Gastrocnemius medialis (tissue), 4 donors: ENCODE data around the gene VCX2.

ENCODE experiments used
- POLR2A ChIP-seq, 2 donors: fragments of 450-650 bp; IDR thresholded peaks; one replicate each; pipeline ENCODE4 v1.6.1; 2017; ENCODE audit warnings: antibody characterized with exemption in 2 of 2, mild to moderate bottlenecking in 2 of 2, moderate library complexity in 2 of 2
- TF ChIP-seq, protein P1 (sequence below), 5 experiments: fragments of 450-650 bp in 3 of 5; fragments of 200-600 bp in 2 of 5; sonication (generic) in 2 of 5; IDR thresholded peaks in 4 of 5; conservative IDR thresholded peaks in 1 of 5; 1 replicate in 4 of 5; 2 replicates in 1 of 5; pipeline ENCODE4 v1.5.1; 2016 to 2019; ENCODE audit warnings: antibody characterized with exemption in 5 of 5, mild to moderate bottlenecking in 3 of 5, moderate library complexity in 3 of 5

GRCh38 chrX:8126092-8126491 is 45.0 kb downstream of the VCX2 start:
- no peak for TF ChIP-seq POLR2A (IDR thresholded peaks at IDR 0.05)
- TF ChIP-seq, protein P1, sequence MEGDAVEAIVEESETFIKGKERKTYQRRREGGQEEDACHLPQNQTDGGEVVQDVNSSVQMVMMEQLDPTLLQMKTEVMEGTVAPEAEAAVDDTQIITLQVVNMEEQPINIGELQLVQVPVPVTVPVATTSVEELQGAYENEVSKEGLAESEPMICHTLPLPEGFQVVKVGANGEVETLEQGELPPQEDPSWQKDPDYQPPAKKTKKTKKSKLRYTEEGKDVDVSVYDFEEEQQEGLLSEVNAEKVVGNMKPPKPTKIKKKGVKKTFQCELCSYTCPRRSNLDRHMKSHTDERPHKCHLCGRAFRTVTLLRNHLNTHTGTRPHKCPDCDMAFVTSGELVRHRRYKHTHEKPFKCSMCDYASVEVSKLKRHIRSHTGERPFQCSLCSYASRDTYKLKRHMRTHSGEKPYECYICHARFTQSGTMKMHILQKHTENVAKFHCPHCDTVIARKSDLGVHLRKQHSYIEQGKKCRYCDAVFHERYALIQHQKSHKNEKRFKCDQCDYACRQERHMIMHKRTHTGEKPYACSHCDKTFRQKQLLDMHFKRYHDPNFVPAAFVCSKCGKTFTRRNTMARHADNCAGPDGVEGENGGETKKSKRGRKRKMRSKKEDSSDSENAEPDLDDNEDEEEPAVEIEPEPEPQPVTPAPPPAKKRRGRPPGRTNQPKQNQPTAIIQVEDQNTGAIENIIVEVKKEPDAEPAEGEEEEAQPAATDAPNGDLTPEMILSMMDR (IDR thresholded peaks at IDR 0.05 in 4 of 5, conservative IDR thresholded peaks at IDR 0.05 in 1 of 5): no peak
